HEK293 (cell line): Measurements from ENCODE around the gene GALNT15.

Experiments used
- CTCF ChIA-PET: fragments of 350-600 bp; formaldehyde crosslinking; extraction: SDS; loops from one replicate; lab custom pipeline; 2021; ENCODE audit warnings: antibody characterized with exemption; lab: Yijun Ruan, JAX
- POLR2A ChIA-PET: fragments of 300-600 bp; formaldehyde crosslinking; extraction: SDS; loops from one replicate; lab custom pipeline; 2020; ENCODE audit warnings: antibody characterized with exemption, inconsistent platforms; lab: Yijun Ruan, JAX
- H3K27ac ChIP-seq: fragments of 200-500 bp; sonication (Bioruptor generic); 2 replicates; pipeline ENCODE4 v1.5.1; 2014; ENCODE audit warnings: low read depth, low read length, control low read depth, inconsistent platforms; ENCODE audit errors: extremely low read depth
- H3K36me3 ChIP-seq, 2 experiments: fragments of 200-500 bp in 1 of 2; sonication (Bioruptor generic) in 1 of 2; 1 replicate in 1 of 2; 2 replicates in 1 of 2; pipeline ENCODE4 v1.5.1; 2014 to 2017; ENCODE audit warnings: inconsistent platforms in 2 of 2, low read length in 2 of 2; ENCODE audit not compliant: control insufficient read depth in 2 of 2, insufficient read depth in 1 of 2
- H3K4me1 ChIP-seq: fragments of 200-500 bp; sonication (Bioruptor generic); 2 replicates; pipeline ENCODE4 v1.5.1; 2014; ENCODE audit warnings: mild to moderate bottlenecking, low read length, inconsistent platforms; ENCODE audit not compliant: control insufficient read depth, insufficient read depth
- H3K4me3 ChIP-seq: 2 replicates; pipeline ENCODE4 v1.5.1; 2011; ENCODE audit warnings: low read depth, mild to moderate bottlenecking, control low read depth, low read length, moderate library complexity
- H3K9me3 ChIP-seq: fragments of 200-500 bp; sonication (Bioruptor generic); 2 replicates; pipeline ENCODE4 v1.5.1; 2014; ENCODE audit warnings: low read depth, low read length, inconsistent platforms; ENCODE audit not compliant: control insufficient read depth, insufficient read depth
- AEBP2 ChIP-seq: fragments of 450-650 bp; formaldehyde crosslinking; IDR thresholded peaks from 2 replicates; pipeline ENCODE4 v1.5.1; 2016; ENCODE audit warnings: missing biosample characterization, missing genetic modification characterization, borderline replicate concordance
- BCL11A ChIP-seq: fragments of 450-650 bp; formaldehyde crosslinking; IDR thresholded peaks from 2 replicates; pipeline ENCODE4 v1.5.1; 2016; ENCODE audit warnings: low read depth, missing biosample characterization, missing genetic modification characterization
- HOXC10 ChIP-seq: sonication (generic); formaldehyde crosslinking; IDR thresholded peaks from 2 replicates; pipeline ENCODE4 v1.8.1; 2023; ENCODE audit warnings: mild to moderate bottlenecking, missing genetic modification reagents
- HOXD13 ChIP-seq: sonication (generic); formaldehyde crosslinking; IDR thresholded peaks from 2 replicates; pipeline ENCODE4 v1.8.0; 2022; ENCODE audit warnings: missing genetic modification reagents, borderline replicate concordance
- YY2 ChIP-seq: fragments of 450-650 bp; formaldehyde crosslinking; IDR thresholded peaks from 2 replicates; pipeline ENCODE4 v1.5.1; 2016; ENCODE audit warnings: missing biosample characterization, missing genetic modification characterization
- ZNF175 ChIP-seq: fragments of 450-650 bp; formaldehyde crosslinking; IDR thresholded peaks from 2 replicates; pipeline ENCODE4 v1.5.1; 2016; ENCODE audit warnings: missing biosample characterization, missing genetic modification characterization
- ZNF302 ChIP-seq: fragments of 450-650 bp; formaldehyde crosslinking; IDR thresholded peaks from 2 replicates; pipeline ENCODE4 v1.5.1; 2016; ENCODE audit warnings: missing biosample characterization, missing genetic modification characterization, low read depth
- ZNF311 ChIP-seq: fragments of 450-650 bp; formaldehyde crosslinking; IDR thresholded peaks from 2 replicates; pipeline ENCODE4 v1.5.1; 2017; ENCODE audit warnings: missing biosample characterization, missing genetic modification characterization, borderline replicate concordance
- ZNF37A ChIP-seq: fragments of 450-650 bp; IDR thresholded peaks from 2 replicates; pipeline ENCODE4 v1.5.1; 2018; ENCODE audit warnings: missing biosample characterization, missing genetic modification characterization
- ZNF529 ChIP-seq: fragments of 450-650 bp; formaldehyde crosslinking; IDR thresholded peaks from 2 replicates; pipeline ENCODE4 v1.5.1; 2017; ENCODE audit warnings: missing genetic modification characterization, missing biosample characterization; ENCODE audit not compliant: insufficient replicate concordance
- ZNF596 ChIP-seq: fragments of 450-650 bp; IDR thresholded peaks from 2 replicates; pipeline ENCODE4 v1.5.0; 2018; ENCODE audit warnings: missing biosample characterization, mild to moderate bottlenecking, missing genetic modification characterization, moderate library complexity
- ZNF677 ChIP-seq: fragments of 450-650 bp; IDR thresholded peaks from 2 replicates; pipeline ENCODE4 v1.5.0; 2018; ENCODE audit warnings: missing biosample characterization, mild to moderate bottlenecking, missing genetic modification characterization, moderate library complexity
- ZNF777 ChIP-seq: fragments of 450-650 bp; formaldehyde crosslinking; IDR thresholded peaks from 2 replicates; pipeline ENCODE4 v1.5.1; 2017; ENCODE audit warnings: missing biosample characterization, missing genetic modification characterization, borderline replicate concordance
- ZNF830 ChIP-seq: fragments of 450-650 bp; IDR thresholded peaks from 2 replicates; pipeline ENCODE4 v1.5.0; 2018; ENCODE audit warnings: missing biosample characterization, missing genetic modification characterization, low read depth, mild to moderate bottlenecking, moderate library complexity
- ZNF837 ChIP-seq: fragments of 450-650 bp; formaldehyde crosslinking; IDR thresholded peaks from 2 replicates; pipeline ENCODE4 v1.5.1; 2016; ENCODE audit warnings: missing biosample characterization, missing genetic modification characterization
- TF ChIP-seq, protein P1 (sequence below): fragments of 450-650 bp; formaldehyde crosslinking; IDR thresholded peaks from 2 replicates; pipeline ENCODE4 v1.5.1; 2016; ENCODE audit warnings: missing biosample characterization, missing genetic modification characterization
- TF ChIP-seq, protein P2 (sequence below): fragments of 450-650 bp; formaldehyde crosslinking; optimal IDR thresholded peaks from 2 replicates; pipeline ENCODE3; 2016; ENCODE audit warnings: missing biosample characterization, mild to moderate bottlenecking, missing genetic modification characterization
- TF ChIP-seq, protein P3 (sequence below): fragments of 450-650 bp; formaldehyde crosslinking; IDR thresholded peaks from 2 replicates; pipeline ENCODE4 v1.5.1; 2016; ENCODE audit warnings: missing biosample characterization, missing genetic modification characterization

The GALNT15 gene

DNA sequence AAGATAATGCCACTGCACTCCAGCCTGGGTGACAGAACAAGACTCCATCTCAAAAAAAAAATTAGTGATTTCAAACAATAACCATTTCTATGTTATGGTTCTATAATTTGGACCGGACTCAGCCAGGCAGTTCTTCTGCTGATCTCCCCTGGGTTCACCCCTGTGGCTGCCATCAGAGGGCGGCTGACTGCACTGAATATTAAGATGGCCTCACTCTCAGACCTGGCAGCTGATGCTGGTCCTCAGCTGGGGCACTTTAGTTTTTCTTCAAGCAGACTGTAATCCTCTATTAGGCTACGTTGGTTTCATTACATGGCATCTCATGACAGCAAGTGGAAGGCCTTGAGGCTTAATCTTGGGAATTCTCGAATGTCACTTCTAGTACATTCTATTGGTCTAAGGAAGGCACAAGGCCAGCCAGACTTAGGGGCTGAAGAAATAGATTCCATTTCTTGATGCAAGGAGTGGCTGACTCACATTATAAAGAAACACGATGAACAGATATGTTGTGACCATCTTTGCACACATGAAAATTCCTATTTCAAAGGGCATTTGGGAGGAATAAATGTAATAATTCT lies 12.8 kb downstream of the GALNT15 start:
- no peak overlapping the region for H3K27ac ChIP-seq

DNA sequence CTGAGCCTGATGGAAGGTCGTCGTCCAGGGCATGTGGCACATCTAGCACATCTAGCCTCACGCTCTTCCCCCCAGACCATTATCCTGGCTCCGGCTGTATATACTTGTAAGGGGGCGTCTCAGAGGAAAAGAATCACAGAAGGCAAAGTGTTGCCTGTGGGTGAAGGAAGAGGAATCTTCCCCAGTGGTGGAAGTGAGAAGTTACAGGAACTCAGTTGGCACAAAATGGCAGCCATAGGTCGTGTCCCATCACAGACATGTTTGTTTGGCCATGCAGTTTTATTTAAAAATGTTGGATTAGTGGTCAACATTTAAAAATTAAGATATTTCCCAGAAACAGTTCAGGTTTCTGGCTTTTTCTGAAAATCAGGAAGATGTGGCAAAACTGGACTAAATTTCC lies 13.6 kb downstream of the GALNT15 start:
- ChIA-PET CTCF (interaction anchor here (1.1 to 1.4 kb wide), 2 partner anchors 33 to 139 kb away, joined by 3 to 6 read pairs; no protein-coding TSS in a partner anchor), POLR2A (no interaction called here)
- no peaks in the 10 kb centered on the region for H3K9me3 ChIP-seq

More for the DNA sequence above, 12.8 kb downstream of the GALNT15 start:
- Histone ChIP-seq H3K36me3 (no peaks in the 10 kb centered on the region), H3K4me1 (peaks cover 2% of the 10 kb centered on the region; the same call in 1 of the 2 replicates), H3K4me3 (no peak overlapping the region), H3K9me3 (no peaks in the 10 kb centered on the region)
- POLR2A ChIA-PET, result no interaction called here
- TF ChIP-seq YY2 (no peak), ZNF830 (no peak), ZNF311 (tag by site-specific recombination) (no peak), ZNF37A (no peak), AEBP2 (tag by site-specific recombination) (no peak), ZNF777 (tag by site-specific recombination) (no peak), ZNF596 (tag by site-specific recombination) (no peak), BCL11A (tag by site-specific recombination) (no peak), ZNF837 (tag by site-specific recombination) (no peak), HOXC10 (CRISPR knock-in tag) (no peak), HOXD13 (CRISPR knock-in tag) (no peak), ZNF529 (tag by site-specific recombination) (no peak), ZNF677 (tag by site-specific recombination) (no peak), ZNF175 (no peak)
- TF ChIP-seq, protein P1, sequence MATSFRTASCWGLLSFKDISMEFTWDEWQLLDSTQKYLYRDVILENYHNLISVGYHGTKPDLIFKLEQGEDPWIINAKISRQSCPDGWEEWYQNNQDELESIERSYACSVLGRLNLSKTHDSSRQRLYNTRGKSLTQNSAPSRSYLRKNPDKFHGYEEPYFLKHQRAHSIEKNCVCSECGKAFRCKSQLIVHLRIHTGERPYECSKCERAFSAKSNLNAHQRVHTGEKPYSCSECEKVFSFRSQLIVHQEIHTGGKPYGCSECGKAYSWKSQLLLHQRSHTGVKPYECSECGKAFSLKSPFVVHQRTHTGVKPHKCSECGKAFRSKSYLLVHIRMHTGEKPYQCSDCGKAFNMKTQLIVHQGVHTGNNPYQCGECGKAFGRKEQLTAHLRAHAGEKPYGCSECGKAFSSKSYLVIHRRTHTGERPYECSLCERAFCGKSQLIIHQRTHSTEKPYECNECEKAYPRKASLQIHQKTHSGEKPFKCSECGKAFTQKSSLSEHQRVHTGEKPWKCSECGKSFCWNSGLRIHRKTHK, result no peak
- TF ChIP-seq, protein P2, sequence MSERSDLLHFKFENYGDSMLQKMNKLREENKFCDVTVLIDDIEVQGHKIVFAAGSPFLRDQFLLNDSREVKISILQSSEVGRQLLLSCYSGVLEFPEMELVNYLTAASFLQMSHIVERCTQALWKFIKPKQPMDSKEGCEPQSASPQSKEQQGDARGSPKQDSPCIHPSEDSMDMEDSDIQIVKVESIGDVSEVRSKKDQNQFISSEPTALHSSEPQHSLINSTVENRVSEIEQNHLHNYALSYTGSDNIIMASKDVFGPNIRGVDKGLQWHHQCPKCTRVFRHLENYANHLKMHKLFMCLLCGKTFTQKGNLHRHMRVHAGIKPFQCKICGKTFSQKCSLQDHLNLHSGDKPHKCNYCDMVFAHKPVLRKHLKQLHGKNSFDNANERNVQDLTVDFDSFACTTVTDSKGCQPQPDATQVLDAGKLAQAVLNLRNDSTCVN (tag by site-specific recombination), result no peak
- CTCF ChIA-PET, result no interaction called here

More for the DNA sequence above, 13.6 kb downstream of the GALNT15 start:
- Histone ChIP-seq H3K27ac (no peak overlapping the region), H3K36me3 (no peaks in the 10 kb centered on the region), H3K4me3 (no peak overlapping the region), H3K4me1 (peaks cover 2% of the 10 kb centered on the region; the same call in 1 of the 2 replicates)
- no peak for TF ChIP-seq ZNF302 (tag by site-specific recombination)
- TF ChIP-seq, protein P3, sequence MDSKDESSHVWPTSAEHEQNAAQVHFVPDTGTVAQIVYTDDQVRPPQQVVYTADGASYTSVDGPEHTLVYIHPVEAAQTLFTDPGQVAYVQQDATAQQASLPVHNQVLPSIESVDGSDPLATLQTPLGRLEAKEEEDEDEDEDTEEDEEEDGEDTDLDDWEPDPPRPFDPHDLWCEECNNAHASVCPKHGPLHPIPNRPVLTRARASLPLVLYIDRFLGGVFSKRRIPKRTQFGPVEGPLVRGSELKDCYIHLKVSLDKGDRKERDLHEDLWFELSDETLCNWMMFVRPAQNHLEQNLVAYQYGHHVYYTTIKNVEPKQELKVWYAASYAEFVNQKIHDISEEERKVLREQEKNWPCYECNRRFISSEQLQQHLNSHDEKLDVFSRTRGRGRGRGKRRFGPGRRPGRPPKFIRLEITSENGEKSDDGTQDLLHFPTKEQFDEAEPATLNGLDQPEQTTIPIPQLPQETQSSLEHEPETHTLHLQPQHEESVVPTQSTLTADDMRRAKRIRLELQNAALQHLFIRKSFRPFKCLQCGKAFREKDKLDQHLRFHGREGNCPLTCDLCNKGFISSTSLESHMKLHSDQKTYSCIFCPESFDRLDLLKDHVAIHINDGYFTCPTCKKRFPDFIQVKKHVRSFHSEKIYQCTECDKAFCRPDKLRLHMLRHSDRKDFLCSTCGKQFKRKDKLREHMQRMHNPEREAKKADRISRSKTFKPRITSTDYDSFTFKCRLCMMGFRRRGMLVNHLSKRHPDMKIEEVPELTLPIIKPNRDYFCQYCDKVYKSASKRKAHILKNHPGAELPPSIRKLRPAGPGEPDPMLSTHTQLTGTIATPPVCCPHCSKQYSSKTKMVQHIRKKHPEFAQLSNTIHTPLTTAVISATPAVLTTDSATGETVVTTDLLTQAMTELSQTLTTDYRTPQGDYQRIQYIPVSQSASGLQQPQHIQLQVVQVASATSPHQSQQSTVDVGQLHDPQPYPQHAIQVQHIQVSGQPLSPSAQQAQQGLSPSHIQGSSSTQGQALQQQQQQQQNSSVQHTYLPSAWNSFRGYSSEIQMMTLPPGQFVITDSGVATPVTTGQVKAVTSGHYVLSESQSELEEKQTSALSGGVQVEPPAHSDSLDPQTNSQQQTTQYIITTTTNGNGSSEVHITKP (tag by site-specific recombination), result no peak
